Fibroblast of skin of right biceps (primary cell): ENCODE results near the gene SLC15A3.

Experiments
- DNase-seq: peaks from one replicate; pipeline ENCODE4 v3.0.0-alpha.2; 2013

Gene SLC15A3

DNA sequence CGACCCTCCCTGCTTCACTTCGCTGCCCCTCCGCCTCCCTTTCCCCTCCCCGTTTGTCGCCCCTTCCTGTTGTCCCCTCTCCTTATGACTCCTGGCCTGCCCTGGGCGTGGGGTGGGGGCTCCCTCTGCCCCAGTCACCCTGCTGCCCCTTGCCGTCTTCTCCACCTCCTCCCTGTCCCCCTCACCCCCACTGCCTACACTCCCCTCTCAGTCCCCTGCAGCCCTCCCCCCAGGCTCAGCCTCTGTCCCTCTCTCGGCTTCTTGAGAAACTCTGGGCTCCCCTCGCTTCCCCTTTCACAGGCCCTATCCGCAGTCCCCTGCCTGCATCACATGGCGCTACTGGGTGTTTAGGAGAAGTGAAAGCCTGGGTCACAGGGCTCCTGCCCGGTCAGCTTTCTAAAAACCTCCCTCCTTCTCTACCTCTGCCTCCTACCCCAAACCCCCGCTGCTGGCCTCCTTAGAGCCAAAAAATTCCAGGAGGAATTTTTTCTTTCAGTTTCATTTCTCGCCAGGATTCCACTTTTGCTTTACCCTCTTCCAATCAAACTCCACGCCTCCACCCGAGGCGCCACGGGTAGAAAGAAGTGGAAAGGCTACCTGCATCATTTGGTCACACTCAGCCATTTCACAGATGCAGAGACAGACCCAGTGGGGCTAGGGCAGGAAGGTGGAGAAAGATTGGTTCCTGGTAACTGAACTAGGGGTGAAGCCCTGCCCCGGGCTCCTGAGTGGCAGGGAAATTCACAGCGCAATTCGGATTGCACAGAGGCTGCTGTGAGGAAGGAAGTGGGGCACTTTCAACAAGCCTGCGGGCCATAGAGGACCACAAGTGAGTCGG lies at the start of gene SLC15A3:
Gene SLC15A3 (minus strand): TSS at position 273 of the 838 bp plus-strand sequence. CDS start 625 bp downstream, outside the sequence.
- DNase-seq, result peak; percentile 33

DNA sequence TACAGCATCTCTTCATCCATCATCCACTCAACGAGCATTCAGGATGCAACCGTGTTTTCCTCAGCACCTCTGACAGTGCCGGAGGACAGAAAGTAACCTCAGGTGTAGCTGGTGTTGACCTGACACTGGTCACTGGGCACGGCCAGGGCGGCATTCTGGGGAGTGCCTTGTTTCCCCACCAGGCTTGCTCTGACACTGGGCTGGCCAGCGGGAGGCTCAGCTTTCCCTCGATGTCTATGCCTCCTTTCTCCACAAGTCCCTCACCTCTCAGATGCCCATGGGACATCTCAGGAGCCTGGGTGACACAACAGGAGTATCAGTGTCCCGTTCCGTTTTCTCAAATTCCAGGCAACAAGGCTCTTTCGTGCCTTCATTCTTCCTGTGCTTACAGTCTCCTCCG lies 48.5 kb upstream of the SLC15A3 start:
- DNase-seq, result no peak

DNA sequence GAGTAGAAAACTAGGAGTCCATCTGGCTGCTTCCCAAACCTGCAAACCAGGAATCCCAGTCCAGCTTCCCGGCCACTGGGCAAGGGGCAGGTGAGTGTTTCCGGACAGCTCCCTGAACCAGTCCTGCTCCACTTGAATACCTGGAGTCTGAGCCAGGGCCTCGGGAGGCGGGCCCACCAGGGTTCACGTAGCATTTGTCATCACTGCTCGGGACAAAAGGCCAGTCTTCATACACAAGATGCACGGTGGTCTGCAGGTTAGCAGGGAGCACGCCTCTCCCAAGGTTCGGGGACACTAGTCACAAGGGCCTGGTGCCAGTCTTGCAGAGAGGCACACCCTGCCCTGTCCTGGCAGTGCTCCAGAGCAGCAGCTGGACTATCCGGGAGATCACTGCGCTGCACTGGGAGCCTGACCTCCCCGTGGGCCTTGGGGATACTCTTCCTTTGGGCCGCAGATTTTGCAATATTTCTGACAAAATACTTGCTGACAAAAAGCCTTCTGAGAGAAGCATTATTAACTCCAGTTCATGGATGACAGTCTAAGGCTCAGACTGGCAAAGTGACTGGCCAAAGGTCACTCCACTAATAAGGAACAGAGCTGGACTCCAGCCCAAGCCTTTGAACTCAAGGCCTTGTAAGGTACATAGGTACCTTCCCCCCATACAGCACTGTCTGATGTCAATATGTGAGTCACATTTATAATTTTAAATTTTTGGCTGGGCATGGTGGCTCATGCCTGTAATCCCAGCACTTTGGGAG lies 44.6 kb upstream of the SLC15A3 start:
- no peak for DNase-seq

DNA sequence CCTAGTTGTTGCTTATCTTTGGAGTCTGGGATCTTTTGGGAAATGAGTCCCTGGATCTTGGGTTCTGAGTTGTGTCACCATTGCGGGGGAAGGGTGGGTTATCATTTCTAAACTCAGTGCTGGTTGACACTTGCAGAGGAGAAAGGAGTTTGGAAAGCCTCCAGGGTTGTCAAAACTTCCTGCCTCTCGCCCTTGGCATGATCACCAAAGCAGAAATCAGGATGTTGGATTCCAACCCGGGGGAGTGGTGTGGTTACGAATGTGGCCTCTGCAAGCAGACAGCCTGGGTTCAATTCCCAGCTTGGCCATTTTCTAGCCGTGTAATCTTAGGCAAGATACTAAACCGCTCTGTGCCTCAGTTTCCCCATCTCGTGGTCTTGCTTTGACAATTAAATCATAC lies 43.8 kb upstream of the SLC15A3 start:
- no peak for DNase-seq

DNA sequence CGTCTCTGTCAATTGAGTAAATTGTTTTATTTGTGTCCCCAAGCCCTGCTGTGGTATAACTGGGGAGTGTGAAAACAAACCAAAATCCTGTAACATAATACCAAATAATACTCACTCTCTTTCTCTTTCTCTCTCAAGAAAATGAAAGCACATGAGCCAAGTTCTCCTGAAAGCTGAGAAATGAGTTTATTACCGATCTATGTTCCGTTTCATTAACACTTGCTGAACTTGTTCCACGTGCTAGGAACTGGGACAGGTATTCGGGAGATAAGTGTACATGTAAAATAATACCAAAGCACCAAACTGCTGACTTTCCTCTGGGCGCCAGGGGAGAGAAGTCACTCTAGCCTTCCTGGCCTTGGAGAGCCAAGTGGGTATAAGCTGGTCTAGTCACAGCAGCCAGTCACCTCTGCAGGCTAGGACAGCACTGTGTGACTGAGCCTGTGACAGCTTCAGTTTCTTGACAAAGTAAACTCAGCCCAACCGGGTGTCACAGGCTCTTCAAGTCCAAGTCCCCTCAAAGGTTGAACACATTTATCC lies 42.6 kb upstream of the SLC15A3 start:
- no peak for DNase-seq

DNA sequence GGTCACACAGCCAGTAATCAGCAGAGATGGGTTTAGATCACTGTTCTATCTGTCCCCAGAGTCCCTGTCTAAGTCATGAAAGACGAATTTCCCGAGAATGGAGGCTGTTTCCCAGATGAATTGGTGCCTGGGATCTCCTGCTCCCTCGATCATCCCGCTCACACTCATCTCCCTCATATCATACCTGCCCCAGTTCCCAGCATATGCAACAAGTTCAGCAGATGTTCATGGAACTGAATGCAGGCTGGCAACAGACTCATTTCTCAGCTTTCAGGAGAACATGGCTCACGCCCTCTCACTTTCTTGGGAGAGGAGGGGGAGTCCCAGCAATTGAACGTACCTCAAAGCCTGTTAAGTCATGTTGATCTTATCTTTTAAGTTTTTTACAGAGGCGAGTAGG lies 41.6 kb upstream of the SLC15A3 start:
- no peak for DNase-seq

DNA sequence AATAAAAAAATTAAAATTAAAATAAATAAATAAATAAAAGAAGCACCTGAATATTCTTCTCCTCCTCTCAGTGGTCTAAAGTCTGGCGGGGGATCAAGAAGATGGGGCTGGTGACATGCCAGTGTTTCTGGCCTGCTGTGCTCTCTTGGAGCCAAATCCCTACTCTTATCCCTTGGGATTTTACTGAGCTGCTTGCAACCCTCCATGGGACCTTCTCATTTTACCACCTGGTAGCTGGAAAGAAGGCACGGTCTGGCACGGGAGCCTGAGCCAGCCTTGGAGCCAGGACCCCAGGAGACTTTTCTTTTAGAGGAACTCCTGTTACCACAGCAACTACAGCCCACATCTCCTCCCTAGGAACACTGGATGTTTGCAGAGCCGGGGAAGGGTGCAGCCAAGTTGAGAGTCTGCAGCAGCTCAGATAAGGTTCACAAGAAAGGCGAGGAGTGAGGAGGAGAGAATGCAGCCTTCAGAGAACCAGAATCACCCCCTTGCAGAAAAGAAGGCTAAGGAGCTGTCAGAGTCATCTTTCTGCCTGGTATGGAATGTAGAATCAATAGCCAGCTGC lies 41.0 kb upstream of the SLC15A3 start:
- DNase-seq, result no peak

DNA sequence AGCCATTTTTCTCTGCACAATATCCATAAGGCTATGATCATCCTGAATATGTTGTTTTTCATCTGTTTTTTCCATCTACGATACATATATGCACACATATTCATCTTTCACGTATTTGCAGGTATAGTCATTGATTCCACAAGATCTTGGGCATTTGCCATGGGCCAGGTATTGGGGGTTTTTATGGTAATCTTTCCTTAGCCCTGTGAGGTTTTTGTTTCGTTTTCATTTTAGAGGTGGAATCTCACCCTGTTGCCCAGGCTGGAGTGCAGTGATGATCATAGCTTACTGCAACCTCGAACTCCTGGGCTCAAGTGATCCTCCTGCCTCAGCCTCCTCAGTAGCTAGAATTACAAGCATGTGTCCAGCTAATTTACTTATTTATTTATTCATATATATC lies 39.5 kb upstream of the SLC15A3 start:
- DNase-seq, result no peak

DNA sequence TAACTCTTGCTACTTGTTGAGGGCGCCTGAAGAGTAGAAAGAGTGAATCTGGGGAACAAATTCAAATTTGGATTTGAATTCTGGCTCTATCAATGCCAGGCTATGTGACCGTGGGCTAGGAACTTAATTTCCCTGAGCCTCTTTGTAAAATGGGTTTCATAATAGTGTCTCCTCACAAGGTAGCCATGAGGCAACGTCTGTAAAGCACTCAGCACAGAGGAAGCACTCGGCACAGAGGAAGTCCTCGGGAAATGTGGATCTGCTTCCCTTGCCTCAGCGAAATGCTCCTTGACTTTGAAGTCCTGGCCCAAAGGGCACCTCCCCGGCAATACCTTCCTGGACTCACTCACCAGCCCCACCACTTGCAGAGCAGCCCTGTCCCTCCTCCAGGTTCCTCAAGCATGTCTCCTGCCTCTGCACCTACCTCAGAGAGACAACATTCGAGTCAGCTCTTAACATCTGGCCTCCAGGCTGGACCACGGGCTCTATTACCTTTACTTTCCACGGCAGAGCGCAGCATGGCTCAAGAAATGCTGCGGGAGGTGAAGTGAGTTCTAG lies 37.2 kb upstream of the SLC15A3 start:
- no peak for DNase-seq

DNA sequence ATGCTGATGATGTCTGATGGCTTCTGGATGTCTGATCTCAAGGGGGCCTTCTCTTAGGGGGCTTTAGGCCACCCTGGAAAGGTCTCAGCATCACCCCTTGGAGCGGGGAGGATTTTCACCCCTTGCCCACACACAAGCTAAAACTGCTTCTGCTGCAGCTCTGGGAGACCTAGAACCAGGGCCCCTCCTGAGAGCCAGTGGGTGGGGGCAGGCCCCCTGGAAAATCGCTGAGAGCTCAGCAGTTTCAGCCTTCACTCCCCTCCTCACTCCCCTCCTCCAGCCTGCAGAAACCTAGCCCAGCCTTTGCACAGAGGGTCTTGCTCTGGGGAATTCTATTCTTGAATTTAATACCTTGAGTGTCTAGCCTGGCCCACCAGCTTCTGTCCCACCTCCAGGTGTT lies 36.7 kb upstream of the SLC15A3 start:
- no peak for DNase-seq

DNA sequence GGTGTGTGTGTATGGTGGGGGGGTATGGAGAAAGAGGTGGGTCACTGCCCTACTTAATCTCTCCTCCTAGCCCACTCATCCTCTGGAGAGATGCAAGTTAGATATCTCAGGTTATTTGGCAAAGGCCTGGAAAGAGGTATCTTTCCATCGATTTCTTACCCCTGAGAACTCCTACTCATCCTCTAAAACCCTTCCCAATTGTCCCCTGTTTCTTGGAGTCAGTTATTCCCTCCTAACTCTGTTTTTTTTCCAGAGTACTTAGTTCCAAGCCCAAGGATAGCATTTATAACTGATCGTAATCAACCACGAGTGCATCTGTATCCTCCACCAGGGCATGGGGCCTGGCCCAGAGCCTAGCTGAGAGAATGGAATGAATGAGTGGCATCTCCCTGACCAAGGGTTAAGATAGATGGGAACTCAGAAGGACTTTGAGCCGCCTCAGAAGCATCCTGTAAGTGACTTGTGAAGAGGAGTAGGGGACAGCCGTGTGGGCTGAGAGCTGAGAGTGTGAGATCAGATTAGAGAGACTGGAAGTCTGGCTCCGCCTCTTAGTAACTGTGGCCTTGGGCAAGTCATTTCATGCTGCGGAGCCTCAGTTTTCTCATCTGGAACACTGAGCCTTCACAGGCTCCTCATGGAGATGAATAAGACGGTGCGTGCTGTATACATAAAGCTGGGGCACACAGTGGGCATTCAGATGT lies 35.8 kb upstream of the SLC15A3 start:
- no peak for DNase-seq

DNA sequence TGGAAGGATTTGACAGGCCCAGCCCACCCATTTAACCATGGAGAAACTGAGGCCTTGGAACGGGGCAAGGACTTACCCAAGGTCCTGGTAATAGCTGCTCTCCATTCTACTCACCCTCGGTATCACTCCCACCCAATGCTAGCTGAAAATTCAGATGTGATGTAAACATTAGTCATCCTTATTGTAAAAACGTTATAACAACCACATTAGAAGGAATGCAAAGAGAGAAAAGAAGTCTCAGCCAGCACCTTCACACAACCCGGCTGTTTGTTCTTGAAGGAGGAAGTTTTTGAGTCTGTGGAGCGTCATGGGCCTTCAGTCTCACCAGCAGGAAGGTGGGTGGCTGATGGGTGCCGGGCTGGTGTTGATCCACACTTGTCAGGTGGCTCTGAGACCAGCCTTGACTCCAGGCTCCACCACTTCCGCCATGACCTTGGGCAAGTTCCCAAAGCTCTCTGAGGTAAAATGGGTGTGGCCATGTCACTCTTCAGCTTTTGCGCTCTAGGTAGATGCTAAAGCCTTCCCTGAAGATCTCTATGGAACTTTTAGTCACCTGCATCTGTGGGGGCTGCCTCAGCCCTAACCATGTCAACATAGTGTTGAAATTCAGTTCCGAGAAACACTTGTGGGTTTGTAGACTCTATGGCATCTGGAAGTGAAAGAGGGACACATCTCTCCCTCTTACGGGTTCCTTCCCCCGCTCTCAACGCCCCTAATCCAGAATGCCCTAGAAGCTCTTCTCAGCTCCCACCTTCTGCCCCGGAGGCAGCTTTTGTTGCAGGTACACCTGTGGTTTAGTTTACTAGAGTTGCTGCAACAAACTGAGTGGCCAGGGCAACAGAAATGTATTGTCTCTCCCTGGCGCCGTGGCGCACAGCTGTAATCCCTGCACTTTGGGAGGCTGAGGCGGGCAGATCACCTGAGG lies 34.3 kb upstream of the SLC15A3 start:
- DNase-seq, result peak; percentile 50

DNA sequence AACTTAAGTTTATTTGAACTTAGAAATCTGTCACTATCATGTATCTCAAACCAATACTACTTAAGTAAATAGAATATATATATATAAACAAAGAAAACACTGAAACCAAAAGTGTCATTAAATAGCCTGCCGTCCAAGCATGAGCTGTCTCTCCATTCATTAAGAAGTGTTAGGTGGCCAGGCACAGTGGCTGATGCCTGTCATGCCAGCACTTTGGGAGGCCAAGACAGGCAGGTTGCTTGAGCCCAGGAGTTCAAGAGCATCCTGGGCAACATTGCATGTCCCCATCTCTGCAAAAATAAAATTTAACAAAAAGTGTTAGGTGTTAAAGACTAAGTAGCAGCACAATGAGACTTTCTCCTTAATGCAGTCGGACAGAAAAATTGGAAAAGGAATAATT lies 33.5 kb upstream of the SLC15A3 start:
- no peak for DNase-seq

DNA sequence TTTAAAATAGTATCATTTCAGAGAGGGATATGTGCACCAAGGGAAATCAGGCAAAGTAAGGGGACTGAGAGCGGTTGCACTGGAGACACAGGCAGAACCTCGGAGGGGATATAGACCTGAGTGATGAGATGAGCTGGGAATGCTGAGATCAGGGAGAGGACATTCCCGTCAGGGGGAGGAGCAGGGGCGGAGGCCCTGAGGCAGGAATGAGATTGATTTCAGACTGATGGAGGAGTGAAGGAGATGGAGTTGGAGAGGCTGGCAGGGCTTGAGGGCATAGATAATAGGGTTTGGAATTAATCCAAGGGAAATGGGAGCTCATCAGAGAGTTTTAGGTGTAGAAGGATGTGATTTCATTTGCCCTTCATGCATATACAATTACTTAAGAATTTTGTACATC lies 32.7 kb upstream of the SLC15A3 start:
- DNase-seq, result no peak

DNA sequence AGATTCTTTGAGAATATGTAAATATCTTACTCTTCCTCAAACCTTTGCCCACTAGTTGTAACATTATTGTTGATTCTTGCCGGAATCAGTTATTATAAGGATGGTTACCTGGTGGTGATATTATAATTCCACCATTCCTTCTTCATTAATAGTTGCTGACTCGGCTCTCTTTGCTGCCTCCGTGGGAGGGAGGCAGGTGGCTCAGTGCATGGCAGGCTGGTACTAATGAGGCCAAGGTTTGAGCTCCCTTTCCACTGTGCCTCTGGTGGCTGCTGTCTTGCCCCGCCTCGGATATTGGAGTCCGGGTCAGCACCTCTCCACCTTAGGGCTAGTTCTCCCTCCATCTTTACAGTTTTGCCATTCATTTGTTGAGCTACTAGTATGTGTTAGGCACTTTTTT lies 32.2 kb upstream of the SLC15A3 start:
- no peak for DNase-seq

DNA sequence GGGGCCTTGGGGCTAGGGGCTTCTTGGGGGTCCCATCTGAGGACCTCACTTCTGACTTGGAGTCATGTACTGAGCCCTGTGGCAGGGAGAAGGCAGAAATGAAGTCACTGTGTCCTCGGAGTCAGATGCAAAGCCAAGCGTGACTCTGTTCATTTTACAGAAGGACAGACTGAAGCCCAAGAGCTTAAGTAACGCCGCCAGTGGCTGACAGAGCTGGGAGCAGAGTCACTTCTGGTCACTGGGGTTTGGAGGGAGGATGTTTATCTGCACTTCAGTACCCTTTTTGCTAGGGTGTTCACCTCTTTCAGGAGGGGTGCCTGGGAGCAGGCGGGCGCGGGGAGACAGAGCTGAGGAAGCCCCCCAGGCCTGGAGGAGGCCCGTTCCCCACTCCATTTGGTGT lies 30.2 kb upstream of the SLC15A3 start:
- no peak for DNase-seq

DNA sequence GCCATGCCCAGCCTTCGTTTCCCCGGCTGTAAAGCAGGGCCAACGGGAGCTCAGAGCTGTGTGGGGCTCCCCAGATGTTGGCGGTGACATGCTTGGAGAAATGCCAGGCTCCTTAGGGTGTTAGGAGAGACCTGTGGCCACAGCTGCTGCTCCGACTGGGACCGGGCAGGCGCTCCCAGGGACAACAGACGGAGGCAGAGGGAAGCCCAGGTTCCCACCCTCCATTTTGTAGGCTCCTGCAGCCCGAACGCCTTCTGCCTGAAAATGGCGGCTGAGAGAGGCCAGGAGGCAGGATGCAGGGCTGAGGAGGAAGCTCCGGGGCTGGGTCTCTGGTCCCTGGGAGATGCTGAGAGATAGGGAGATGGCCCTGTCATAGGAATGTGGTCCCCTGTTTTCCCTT lies 29.5 kb upstream of the SLC15A3 start:
- DNase-seq, result no peak

DNA sequence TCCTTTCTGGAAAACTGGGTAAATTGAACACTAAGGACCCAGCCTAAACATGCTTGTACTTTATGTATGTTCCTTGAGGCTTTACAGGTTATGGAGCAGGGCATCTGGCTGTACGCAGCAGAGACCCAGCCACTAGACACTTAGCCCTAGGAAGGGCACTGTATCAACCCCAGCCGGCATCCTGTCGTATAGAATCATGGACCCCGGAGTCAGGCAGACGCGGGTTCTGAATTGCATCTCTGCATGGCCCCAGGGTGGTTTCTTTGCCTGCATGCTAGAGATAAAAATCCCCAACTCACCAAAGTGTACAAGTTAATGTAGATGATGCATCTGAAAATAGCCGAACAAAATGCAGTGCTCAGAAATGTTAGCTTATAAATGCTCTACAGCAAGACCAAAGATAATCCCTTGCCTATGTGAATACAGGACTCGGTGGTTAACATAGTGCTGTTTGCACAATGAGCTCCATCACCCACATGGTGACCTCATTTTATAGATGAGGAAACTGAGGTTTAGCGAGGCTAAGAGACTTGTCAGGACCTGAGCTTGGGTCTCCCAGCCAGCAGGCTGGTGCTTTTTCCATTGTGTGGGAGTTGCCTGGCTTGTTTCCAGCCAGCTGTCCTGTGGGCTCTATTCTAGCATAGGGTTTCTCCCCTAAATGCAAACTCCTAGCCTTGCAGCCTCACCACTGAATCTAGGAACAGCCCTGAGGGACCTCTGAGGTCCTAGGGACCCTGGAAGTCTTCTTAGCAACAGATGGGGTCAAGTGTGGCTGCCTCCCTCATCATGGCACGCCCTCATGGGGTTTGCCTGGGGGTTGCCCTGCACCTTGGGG lies 26.8 kb upstream of the SLC15A3 start:
- DNase-seq, result no peak

DNA sequence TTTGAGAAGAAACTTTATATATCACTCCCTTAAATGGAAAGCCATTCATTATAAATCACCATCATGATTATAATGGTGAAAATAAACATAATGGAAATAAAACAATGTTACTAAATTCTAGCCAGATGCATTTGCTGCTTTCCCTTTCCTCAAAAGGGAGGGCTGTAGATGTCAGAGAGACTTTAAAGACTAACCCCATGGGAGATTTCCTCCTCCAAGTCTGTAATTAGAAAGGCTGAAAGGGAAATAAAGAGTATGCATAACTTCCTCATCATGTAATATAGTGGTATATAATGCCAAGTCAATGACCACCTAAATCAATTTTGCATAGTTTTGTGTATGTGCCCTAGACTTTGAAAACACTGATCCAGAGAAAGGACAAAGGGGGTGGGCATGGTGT lies 25.9 kb upstream of the SLC15A3 start:
- DNase-seq, result no peak

DNA sequence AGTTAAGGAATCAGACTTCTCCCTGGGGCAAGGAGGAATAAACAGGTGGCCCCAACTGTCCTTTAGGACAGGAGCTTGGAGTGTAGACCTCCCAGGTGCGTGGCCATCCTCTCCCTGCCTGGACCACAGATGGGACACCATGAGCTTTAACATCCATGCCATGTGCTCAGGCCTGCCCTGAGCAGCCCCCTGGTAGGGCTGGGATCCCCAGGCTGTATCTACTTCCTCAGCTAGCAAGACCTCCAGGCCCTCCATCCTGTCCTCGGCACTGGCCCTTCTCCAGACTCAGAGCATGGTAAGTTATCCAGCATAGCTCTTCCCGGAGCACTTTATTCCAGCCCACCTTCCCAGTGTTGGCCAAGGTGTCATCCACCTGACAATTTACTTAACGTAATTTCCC lies 25.2 kb upstream of the SLC15A3 start:
- DNase-seq, result no peak

DNA sequence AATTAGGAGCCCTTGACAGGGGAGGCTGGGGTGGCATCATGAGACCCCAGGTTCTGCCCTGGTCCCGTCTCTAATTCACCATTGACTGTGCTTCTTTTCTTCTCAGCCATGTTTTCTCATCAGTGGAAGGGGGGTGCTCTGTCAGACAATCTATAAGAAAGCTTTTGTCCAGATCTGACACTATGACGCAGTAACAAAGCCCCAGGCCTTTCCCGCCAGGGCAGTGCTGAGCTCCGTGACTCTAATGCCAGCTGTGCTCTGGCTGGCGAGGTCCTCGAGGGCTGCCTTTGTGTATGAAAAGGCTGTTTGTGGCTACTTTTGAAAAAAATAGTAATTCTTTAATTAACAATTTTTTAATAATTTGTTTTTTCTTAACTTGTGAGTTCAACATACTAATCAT lies 22.8 kb upstream of the SLC15A3 start:
- no peak for DNase-seq
